GM18951 (cell line): ENCODE data around the gene SRF.
A peak's percentile ranks its signal among the peaks of the same experiment; 100 is the strongest.

Experiments used
- POLR2A ChIP-seq: IDR thresholded peaks from 4 replicates; pipeline ENCODE4 v1.6.1; 2011; ENCODE audit warnings: mild to moderate bottlenecking; ENCODE audit not compliant: insufficient read length, insufficient read depth; ENCODE audit errors: extremely low read depth
- in situ Hi-C: fragments of 300-500 bp; cut with MboI; formaldehyde crosslinking; loops from one replicate; pipeline ENCODE4 v1.12.0; 2022; ENCODE audit warnings: low sequenced_read_pairs, mixed read lengths, inconsistent platforms; ENCODE audit not compliant: unreplicated experiment

SRF gene

GRCh38 chr6:43170417-43170930 lies 595 bp upstream of the SRF start:
- in situ Hi-C loops = no loop called here
- TF ChIP-seq POLR2A = no peak

GRCh38 chr6:43171707-43172103 lies 636 bp downstream of the SRF start:
- TF ChIP-seq POLR2A = no peak
- in situ Hi-C loops = no loop called here

- in situ Hi-C loops = no loop called here
- no peak for TF ChIP-seq POLR2A
These were observed 1.3 kb downstream of the SRF start for GRCh38 chr6:43172104-43173007.

GRCh38 chr6:43173591-43174262 lies 2.7 kb downstream of the SRF start:
- no peak for TF ChIP-seq POLR2A
- in situ Hi-C loops = no loop called here

GRCh38 chr6:43174263-43175112 lies 3.4 kb downstream of the SRF start:
- TF ChIP-seq POLR2A = peak; percentile 61
- in situ Hi-C loops = no loop called here

GRCh38 chr6:43175676-43176422 lies 4.8 kb downstream of the SRF start:
- in situ Hi-C loops = no loop called here

GRCh38 chr6:43176423-43176786 lies 5.3 kb downstream of the SRF start:
- TF ChIP-seq POLR2A = no peak
- in situ Hi-C loops = no loop called here

More at GRCh38 chr6:43175676-43176422, 4.8 kb downstream of the SRF start:
- TF ChIP-seq POLR2A = no peak

- no peak for TF ChIP-seq POLR2A
These were observed 7.1 kb downstream of the SRF start for GRCh38 chr6:43178150-43178549.

GRCh38 chr6:43178951-43179830 lies 8.1 kb downstream of the SRF start:
- no peak for TF ChIP-seq POLR2A
- in situ Hi-C loops = no loop called here

More at GRCh38 chr6:43178150-43178549, 7.1 kb downstream of the SRF start:
- in situ Hi-C loops = no loop called here

GRCh38 chr6:43180058-43180457 lies 9.0 kb downstream of the SRF start:
- no peak for TF ChIP-seq POLR2A
- in situ Hi-C loops = no loop called here

- in situ Hi-C loops = no loop called here
- no peak for TF ChIP-seq POLR2A
These were observed 9.9 kb downstream of the SRF start for GRCh38 chr6:43180985-43181384.
